Cerebellar cortex (tissue), 1 donor: Measurements from ENCODE around the gene EMD.
A peak's percentile ranks its signal among the peaks of the same experiment; 100 is the strongest.
"Not testable (repeated sequence)": the region's sequence is repeated elsewhere in the genome, so short reads cannot be mapped to it uniquely, and the experiment has no call there.

ENCODE experiments used
- DNase-seq: peaks from one replicate; pipeline ENCODE4 v3.0.0-alpha.2; 2015; ENCODE audit warnings: low spot score

Gene EMD

DNA sequence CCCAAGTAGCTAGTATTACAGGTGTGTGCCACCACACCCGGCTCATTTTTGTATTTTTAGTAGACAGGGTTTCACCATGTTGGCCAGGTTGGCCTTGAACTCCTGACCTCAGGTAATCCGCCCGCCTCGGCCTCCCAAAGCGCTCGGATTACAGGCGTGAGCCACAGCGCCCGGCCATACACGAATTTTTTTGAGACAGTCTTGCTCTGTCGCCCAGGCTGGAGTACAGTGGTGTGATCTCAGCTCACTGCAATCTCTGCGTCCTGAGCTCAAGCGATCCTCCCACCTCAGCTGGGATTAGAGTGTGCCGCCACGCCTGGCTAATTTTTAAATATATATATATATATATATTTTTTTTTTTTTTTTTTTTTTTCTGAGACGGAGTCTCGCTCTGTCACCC is 17.3 kb downstream of the EMD start:
- DNase-seq: not testable (repeated sequence)

DNA sequence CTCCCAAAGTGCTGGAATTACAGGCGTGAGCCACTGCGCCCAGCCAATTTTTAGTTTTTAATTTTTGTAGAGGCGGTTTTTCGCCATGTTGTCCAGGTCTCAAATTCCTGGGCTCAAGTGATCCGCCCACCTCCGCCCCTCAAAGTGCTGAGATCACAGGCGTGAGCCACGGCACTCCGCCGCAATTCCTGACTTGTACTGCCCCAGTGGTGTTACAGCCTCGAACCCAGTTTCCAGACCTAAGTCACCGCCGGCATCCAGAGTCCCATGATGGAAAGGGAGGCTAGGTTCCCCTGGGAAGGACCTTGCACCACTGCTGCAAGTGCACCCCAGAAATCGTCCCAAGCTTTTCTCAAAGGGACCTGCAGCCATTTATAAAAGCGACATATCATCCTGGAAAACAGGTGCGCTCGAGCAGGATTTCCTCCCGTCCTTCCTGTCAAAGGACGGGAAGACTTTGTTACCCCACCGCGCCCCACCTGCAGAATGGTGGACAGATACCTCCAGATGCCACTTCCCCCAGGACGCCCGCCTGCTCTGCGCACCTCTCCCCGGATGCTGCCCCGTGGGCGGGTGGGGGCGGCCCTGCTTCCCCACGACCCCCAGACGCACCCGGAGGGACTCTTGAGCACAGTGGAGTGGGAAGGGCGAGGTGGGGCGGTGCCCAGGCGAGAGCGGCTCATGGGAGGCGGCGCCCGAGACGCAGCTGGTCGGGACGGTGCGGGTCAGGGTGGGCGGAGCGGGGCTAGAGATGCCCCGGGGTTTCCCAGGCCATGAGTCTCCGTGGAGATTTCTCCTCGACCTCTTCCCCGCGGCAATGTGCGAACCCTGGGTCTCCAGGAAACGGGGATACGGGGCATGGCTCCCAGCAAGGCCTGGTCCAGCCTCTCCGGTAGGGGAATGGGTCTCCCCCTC is 18.1 kb downstream of the EMD start:
- DNase-seq: no peak

DNA sequence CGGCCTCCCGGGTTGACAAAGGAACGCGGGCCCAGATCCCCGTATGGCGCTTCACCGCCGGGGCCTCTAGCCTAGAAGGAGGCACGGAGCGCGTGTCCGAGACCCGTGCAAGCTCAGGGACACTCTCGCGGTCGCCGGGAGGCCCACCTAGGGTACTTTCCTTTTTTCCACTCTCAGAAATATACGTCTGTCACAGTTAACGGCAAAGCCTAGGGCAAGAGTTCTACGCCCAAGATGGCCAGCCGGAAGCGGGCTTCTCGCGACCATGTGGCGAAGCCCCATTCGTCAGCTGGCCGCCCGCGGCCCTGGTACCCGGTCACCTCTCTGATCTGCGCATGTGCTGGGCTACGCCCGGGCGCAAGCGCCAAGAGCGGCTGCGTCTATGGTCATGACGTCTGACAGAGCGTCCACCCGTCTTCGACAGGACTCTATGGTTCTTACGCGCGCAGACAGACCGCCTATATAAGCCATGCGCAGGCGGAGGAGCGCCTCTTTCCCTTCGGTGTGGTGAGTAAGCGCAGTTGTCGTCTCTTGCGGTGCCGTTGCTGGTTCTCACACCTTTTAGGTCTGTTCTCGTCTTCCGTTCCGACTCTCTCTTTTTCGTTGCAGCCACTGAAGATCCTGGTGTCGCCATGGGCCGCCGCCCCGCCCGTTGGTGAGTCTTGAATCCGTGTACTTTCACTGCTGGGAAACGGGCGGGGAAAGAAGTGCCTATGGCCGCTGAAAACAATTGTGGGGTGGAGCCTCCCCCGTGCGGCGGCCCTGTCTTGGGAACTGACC is 19.0 kb downstream of the EMD start, which contains the start of gene RPL10:
Gene RPL10 (plus strand): TSS at position 490 of the 780 bp plus-strand sequence. CDS start 143 bp downstream, at position 633.
- peak; percentile 95 for DNase-seq

DNA sequence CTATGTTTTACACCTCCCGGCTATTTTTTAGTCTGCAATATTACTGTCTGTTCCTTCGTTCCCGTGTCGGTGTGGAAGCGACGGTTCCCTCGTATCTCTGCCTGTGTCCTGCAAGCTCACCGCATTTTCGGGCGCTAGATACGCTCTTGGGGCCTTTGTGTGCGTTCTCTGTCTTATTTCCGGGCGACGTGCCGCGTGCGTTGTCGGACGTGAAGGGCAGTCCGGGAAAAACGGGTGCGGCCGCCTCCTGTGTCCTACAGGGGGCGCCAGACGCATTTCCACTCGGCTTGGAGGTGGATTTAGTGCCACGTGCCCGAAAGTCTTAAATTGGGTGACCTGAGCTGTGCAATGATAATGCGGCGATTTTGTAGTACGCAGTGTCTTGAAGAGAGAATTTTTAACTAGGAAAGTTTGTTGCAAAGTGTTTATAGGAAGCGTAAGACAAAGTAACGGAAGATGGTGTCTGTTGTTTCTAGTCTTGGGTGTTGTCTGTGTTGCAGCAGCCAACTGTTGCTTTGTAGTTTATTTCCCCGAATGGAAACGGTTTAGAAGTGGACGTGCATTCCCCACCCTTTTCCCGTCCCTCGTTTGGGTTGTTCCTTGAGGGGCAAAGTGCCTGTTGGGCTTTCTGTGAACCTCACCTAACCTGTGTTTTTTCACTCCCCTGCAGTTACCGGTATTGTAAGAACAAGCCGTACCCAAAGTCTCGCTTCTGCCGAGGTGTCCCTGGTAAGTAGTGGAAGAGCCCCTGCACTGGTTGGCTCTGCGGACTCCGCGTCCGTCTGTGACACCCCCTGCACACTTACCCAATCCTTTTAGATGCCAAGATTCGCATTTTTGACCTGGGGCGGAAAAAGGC is 19.8 kb downstream of the EMD start:
- peak; percentile 82 for DNase-seq

DNA sequence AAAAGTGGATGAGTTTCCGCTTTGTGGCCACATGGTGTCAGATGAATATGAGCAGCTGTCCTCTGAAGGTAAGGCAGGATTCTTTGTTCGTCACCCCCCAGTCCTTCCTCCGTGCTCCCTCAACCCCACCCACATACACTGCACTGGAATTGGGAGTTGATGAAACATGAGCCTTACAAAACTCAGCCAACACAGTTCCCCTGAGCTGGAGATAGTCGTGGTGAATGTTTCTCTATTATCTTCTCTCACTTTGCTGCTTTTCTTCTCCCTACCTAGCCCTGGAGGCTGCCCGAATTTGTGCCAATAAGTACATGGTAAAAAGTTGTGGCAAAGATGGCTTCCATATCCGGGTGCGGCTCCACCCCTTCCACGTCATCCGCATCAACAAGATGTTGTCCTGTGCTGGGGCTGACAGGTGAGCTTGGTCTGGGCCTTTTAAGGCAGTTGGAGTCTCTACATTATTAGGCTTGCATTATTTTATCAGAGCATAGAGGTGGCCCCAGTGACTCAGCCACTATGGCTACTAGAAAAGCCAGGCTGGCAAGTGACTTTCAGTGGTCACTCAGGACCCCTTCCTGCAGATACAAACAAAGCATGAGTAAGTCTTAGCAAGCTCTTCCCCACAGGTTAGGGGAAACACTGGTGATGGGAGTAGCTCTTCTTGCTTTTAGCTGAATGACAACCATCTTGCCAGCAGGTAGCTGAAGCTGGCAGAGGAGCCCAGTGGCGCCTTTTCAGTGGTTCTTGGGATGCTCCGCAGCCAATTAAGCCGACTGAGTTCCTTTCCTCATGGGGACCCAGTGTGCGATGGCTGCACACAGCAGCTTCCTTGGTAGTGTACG is 20.7 kb downstream of the EMD start:
- DNase-seq: no peak

DNA sequence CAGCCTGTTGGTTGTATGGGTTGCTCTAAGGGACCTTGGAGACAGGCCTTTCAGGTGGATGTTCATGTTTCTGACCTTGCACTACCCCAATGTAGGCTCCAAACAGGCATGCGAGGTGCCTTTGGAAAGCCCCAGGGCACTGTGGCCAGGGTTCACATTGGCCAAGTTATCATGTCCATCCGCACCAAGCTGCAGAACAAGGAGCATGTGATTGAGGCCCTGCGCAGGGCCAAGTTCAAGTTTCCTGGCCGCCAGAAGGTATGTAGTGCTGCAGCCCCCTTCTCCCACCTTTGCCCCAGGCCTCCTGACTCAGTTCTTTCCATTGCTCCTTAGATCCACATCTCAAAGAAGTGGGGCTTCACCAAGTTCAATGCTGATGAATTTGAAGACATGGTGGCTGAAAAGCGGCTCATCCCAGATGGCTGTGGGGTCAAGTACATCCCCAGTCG is 21.3 kb downstream of the EMD start:
- DNase-seq: not testable (repeated sequence)

DNA sequence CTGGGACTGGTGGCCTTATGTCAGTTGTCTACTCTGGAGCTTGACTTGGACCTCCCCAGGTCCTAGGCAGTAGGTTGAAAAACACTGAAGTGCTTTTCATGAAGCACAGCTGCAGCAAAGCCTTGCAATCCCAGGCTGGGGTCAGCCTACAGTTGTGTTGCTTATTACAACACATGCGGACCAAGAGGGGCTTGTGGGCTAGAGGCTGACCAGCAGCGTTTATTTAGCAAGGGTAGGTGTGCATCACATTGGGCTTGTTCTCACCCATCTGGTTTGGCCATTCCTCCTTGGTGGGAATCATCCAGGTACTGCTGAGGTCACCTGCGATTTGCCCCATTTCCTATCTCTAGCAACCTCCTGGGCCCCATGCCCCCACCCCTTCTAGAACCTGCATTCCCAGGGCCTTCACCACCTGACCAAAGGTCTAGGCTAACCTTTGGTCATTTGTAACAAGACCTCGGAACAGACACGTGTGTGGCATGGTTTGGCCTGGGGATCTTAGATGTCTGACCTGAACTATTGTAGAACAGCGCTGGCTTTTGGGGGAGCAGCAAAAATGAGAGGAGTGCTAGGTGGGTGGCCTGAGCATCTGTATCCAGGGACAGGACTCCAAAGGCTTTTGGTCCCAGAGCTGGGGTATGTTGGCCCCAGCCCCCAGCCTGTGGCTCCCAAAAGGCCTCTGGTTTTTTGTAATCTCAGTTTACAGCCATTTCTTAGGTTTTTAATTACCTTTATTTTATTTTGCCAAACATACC is 22.1 kb downstream of the EMD start:
- DNase-seq: peak; percentile 56

DNA sequence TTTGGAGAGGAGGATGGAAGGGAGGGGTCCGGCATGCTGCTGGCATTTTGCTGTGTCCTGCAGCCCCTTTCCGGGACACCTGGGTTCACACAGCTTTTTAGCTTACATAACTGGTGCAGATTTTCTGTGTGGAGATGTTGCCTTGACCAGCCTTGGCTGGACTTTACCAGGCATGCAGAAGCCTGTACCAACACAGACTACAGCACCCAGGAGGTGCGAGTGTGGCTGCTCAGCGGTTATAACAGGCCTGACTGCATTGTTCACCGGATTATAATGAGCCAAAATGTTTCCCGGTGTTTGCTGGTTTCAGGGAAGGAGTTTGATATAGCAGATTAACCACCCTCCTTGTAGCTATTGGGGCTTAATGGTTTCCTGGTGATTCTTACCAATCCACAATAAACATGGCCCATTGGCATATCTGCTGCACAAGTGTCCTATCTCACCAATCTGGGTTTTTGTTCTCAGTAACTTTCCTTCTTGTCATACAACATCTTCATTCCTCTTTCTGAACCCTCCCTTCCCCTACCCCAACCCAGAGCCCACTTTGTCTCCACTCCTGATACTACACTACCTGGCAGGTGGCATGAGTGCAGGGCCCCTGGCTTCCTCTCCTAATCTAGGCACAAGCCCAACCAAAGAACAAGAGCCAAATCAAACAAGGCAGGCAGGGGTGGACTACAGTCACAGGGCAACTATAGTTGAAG is 23.0 kb downstream of the EMD start:
- DNase-seq: no peak

DNA sequence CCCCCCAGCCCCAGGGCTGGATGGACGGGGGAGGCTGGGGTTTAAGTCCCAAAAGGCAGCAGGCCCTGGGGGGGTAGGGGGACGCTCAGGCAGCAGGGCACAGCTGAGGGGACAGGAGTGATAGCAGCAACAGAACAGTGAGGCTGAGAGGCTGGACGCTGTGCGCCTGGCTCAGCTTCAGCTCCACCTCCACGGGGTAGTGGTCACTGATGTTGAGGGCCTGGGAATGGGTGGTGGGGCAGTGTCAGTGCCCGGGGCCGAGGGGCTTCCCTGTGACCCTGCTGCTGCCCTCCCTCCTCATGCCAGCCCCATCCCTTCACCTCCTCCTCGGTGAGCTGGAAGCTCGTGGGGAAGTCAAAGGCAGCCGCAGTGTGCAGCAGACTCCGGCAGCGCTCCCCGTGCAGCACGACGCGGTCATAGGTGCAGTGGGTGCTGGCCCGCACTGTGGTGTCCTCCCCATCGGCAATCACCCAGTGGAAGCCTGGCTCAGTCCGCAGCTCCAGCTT is 23.6 kb downstream of the EMD start:
- no peak for DNase-seq

DNA sequence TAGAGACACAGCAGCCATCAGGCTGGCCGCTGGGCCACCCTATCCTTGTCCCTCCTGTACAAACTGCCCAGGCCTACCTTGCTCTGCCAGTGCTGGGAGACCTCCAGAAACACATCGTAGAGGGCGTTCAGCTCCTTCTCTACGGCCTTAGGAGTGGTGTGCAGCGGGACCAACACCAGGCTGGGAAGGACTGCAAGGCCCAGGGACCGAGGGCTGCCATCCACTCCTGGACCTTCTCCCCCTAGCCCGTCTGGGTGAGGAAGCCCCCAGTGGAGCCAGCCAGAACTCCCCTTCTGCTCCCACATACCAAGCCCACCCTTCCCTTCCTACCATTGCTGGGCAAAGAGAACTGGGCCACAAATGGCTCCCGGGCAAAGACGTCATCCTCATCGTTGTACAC is 24.1 kb downstream of the EMD start:
- DNase-seq: no peak

DNA sequence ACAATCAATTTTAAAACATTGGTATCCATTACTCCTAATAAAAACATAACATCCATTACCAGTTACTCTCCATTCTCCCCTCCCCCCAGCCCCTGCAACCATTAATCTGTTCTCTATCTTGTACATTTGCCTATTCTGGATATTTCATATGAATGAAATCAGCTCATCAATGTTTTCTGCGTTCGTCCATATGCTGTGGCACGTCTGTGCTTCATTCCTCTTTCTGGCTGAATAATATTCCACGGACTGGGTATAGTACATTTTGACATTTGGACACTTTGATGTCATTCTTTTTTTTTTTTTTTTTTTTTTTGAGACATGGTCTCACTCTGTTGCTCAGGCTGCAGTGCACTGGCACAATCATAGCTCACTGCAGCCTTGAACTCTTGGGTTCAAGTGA is 24.8 kb downstream of the EMD start:
- DNase-seq: no peak

DNA sequence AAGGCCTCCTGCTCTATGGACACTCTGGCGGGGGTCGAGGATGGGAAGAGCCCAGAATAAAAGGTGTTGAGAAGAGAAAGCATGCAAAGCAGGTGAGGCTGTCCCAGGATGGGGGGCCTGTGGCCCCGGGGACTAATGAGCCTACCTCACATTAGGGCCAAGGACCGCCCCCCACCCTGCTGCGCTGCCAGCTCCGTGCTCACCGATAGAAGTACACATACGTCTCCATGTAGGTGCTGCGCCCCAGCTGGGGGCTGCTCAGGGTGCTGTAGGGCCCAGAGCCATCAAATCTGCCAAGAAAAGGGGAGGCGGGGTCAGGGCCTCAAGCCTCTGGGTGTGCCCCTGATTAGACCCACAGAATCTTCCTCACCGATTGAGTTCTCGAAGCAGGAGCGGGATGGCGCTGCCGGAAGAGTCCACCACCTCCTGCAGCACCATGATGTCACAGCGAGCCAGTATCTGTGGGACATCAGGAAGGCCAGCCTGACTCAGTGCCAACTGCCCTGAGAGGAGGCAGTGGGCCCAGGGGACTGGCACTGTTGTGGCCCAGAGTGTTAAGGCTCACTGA is 25.6 kb downstream of the EMD start:
- no peak for DNase-seq

DNA sequence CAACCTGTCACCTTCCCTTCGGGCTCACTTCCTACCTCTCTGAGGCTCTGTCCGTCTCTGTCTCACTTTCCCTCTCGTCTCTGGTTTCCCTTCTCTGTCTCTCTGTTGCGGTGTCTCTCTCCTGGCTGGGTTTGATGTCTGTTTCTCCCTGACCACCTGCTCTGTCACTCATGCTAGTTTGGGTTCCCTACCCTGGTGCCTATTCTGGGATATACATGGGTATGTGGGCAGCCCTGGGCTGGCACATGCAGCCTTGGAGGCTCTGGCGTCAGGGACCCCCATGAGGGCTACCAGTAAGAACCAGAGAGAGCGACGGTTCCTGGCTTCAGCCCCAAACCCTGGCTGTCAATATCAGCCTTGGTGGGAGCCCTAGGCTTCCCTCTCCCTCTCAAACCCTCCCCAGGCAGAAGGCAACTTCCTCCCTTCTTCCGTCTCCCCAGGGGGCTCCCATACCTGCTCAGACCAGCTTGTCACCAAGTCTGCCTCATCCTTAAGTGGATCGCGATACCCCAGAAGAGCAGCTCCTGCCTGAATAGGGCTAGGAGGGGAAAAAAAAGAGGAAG is 29.6 kb downstream of the EMD start:
- DNase-seq: no peak

DNA sequence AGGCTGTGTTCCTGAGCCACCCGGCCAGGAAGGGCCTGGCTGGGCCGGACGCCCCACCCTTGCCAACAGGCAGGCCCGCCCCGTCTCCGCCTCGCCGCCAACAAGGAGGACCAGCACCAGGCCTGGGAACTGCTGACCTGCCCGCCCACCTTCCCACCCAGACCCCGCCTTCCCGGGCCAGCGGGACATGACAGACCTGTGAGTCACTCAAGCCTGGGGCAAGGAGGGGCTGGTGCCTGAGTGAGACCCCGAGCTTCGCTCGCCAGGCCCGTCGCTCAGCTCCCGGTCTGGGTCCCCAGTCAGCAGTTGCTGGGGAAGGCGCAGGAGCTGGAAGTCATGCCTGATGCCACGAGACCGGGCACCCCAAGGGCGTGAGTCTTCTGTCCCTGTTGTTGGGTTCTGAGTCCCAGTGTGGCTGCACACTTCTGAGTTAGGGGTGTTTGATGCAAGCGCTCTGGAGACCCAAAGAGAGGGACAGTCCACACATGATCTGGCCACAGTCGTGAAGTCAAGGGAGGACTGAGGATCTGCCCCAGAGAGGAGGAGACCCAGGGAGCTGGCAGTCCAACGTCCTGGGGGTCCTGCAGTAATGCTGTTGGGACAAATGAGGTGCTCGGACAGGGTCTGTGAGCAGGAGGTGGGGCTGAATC is 30.3 kb downstream of the EMD start, which contains the start of gene DNASE1L1:
Gene DNASE1L1 (minus strand): TSS at position 33 of the 650 bp plus-strand sequence. CDS start 3,686 bp downstream, outside the sequence.
- DNase-seq: peak; percentile 52

DNA sequence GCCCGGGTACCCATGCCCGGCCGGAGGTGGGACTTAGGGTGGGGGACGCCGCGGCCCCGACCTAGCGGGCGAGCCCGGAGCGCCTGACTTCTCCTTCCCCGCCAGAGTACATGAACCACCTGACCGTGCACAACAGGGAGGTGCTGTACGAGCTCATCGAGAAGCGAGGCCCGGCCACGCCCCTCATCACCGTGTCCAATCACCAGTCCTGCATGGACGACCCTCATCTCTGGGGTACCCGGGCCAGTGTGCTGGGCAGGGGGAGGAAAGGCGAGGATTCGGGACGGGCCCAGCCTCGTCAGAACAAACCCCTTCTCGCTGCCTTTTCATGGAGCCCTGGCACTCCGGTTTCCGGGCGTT is 32.9 kb downstream of the EMD start:
- DNase-seq: peak; percentile 60

DNA sequence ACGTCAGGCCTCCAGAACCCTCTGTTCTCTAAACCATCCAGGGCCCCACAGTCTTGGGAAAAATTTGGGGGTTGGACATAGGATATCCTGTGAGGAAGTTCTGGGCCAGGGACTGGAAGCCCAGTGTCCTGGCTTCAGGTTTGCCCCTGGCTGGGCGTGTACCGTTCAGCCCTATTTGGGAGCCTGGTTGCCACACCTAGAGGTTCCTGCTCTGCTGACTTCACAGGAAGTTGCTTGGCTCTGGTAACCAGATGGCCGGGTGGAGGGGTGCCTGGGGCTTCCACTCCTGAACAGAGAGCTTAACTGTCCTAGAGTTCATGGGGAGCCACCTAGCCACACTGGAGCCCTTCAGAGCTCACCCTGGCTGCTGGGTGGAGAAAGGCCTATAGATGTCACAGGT is 33.4 kb downstream of the EMD start:
- no peak for DNase-seq

DNA sequence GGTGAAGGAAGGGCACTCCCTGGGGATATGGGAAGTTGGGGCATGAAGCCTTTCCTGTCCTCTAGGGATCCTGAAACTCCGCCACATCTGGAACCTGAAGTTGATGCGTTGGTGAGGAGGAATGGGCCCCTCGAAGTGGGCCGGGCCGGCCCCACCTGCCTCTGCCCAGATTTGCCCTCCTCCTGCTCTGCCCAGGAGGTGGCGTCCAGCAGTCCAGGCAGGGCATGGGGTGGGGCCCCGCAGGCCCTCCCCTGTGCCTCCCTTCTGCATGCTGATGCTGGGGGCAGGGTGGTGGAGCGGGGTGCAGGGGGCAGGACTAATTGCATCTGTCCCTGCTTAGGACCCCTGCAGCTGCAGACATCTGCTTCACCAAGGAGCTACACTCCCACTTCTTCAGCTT is 34.0 kb downstream of the EMD start:
- no peak for DNase-seq

DNA sequence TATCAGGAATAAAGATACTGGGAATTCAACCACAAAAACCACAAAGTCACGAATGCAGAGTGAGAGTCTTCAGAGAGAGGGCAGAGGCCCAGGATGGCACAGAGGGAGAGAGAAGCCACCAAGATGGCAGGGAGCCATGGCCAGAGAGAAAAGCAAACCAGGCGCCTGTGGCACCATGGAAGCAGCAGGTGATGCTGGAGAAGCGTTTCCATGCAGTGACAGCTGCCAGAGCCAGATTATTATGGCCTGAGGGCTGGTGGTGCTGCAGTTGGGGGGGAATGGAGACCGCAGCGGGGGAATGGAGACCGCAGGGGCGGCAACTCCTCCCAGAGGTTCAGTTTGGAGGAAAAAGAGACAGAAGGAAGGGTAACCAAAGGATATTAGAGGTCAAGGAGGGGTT is 38.1 kb downstream of the EMD start:
- peak; percentile 60 for DNase-seq
